Limb (tissue), 2 donors: Measurements from ENCODE around the gene SMAD3.
A peak's percentile ranks its signal among the peaks of the same experiment; 100 is the strongest.
"Not testable (repeated sequence)": the region's sequence is repeated elsewhere in the genome, so short reads cannot be mapped to it uniquely, and the experiment has no call there.

Source experiments
- DNase-seq, 2 donors: peaks; one replicate each; pipeline ENCODE4 v3.0.0-alpha.2; 2016; ENCODE audit errors: extremely low spot score in 2 of 2

Gene SMAD3

GRCh38 chr15:67062369-67062985 is 2.9 kb upstream of the SMAD3 start:
- no peak for DNase-seq

DNA sequence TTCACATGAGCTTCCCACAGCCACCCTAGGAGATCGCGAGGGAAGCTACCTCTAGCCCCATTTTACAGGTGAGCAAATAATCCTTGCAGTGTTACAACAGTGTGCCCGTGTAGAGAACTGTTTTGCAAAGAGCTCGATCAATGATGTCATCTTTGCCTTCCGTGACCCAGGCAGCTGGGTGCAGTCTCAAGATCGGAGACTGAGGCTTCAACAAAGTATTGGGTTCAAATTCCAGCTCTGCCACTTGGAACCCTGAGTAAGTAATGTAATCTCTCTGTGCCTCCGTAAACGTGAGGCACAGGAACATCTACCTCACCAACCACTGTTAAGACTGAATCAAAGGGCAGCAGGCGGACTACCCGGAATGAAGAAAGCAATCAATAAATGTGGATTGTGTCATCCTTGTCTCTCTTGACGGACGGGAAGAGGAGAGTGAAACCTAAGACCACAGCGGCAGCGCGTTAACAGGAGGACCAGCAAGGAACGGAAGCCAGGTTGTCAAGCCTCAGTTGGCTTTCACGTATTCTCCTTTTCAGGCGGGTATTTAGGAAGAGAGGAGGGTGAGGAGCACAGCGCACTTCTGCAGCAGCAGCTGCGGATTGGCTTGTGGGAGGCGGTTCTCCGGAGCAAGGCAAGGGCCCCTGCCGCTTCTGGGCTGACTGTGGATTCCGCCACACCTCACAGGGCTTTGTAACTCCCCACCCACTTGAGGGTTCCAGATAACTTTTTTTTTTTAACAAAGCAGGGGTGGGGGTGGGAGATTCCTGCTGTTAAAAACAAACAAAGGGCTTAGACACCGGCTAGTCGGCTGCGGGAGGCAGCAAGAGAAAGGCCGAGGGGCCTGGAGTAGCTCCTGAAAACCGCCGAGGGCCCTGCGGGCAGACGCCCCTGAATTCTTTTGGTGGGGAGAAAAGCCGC is 1.5 kb upstream of the SMAD3 start:
- DNase-seq: peak; percentile 58 to 63

- DNase-seq: no peak
Measured at GRCh38 chr15:67064607-67065530, 533 bp upstream of the SMAD3 start.

DNA sequence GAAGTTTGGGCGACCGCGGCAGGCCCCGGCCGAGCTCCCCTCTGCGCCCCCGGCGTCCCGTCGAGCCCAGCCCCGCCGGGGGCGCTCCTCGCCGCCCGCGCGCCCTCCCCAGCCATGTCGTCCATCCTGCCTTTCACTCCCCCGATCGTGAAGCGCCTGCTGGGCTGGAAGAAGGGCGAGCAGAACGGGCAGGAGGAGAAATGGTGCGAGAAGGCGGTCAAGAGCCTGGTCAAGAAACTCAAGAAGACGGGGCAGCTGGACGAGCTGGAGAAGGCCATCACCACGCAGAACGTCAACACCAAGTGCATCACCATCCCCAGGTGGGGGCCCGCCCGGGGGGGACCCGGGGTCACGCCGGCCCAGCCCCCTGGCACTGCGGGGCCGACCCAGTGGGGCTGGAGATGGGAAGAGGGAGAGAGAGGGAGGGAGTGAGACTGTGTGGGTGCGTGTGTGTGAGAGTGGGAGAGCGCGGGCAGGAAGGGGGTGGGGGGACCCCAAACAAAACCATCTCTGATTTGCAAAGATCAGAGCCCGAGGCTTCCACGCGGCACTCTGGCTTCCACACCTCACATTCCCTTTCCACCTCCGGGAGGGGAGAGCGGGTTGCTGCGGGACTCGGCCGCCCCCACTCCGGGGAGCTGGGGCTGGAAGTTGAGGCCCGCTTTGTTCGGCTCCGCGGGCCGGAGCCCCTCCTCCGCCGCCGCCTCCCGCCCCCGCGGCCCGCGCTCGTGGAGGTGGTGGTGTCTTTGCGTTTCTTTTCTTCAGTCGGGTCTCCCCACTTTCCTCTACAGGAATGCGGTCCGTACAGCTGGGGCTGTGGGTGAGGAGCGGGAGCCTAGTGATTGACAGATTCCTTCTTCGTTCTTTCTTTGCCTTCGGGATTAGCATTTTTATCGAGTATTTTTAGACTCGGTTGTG is 898 bp downstream of the SMAD3 start:
- DNase-seq: peak in 1 of 2 donors; percentile 70

GRCh38 chr15:67066959-67067853 is 1.8 kb downstream of the SMAD3 start:
- DNase-seq: peak in 1 of 2 donors; percentile 61

DNA sequence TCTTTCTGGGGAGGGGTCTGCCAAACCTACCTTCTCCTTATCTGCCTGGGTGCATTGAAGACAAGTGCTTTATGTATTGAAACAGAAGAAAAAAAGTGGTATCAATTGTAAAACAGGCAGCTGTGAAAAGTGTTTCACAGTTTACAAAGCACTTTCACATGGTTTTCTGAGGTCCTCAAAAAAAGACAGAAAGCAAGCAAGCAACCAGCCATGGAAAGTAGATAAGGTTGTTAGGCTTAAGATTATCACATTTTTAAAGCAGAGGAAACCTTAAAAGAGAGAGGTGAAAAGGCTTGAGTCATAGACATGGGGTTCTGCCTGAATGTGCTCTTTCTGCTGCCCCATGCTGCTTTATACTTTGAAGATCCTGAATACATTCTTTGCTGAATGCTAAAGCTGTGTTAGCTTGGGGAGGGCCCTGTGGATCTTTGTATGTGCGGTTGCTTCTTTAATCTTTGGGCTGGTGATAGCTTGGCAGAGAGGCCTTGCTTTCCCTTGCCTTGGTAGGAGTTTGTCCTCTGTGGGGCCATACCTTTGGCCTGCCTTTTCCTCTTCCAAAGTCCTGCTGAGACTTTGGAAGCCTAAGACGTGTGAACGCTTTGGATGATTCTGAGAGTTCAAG is 2.6 kb downstream of the SMAD3 start:
- no peak for DNase-seq

- no peak for DNase-seq
Measured at GRCh38 chr15:67068710-67069400, 3.5 kb downstream of the SMAD3 start.

DNA sequence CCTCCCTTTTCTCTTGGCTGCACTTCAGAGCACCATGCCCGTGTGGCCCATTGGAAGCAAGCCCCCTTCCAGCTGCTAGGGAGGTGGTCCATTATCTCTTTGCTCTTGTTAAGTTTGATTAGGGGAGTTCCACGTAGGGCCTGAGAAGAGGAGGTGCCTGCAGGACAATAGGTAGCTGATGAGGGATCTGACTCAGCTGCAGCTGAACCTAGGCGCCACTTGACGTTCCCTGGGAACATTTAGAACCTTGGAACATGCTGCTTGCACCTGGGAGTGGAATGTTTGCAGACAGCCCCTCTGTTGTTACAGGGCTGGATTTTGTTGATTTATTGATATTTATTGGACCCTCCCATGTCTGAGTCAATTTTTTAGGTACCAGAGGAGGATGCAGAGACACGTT is 4.7 kb downstream of the SMAD3 start:
- no peak for DNase-seq

GRCh38 chr15:67070892-67071664 is 5.7 kb downstream of the SMAD3 start:
- no peak for DNase-seq

- DNase-seq: no peak
Measured at GRCh38 chr15:67072442-67072841, 7.0 kb downstream of the SMAD3 start.

DNA sequence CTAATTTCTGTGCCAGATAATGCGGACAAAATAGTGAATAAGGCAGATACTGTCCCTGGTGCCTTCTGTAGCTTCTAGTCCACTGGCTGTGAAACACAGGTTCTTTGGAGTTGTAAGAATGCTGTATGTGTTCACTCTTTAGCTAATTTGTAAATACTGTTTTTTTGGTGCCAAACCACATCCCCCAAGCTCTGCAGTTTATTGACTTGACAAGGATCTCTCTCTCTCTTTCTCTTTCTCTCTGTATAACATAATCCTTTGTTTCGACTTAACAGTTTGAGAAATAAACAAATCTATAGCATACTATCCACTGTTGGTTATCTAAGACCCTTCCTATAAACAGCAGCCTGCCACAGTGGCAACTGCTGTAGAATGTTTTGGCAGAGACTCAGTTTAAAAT is 7.6 kb downstream of the SMAD3 start:
- no peak for DNase-seq

DNA sequence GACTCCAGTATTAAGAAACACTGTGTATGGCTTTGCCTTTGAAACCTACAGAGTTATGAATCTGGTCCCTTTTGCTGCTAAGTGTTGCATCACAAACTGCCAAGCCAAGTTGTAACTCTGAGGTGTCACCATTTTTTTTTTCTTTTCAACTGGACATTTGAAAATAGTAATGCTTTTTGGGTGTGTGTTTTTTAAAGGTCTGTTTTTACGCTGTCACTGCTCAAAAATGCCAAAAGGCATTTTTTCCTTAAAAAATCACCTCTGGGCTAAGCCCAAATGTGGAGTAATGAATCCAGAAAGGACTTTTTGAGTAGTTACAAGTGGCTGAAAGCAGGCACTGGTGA is 9.5 kb downstream of the SMAD3 start:
- DNase-seq: no peak

- DNase-seq: not testable (repeated sequence)
Measured at GRCh38 chr15:67075555-67076135, 10.2 kb downstream of the SMAD3 start.

DNA sequence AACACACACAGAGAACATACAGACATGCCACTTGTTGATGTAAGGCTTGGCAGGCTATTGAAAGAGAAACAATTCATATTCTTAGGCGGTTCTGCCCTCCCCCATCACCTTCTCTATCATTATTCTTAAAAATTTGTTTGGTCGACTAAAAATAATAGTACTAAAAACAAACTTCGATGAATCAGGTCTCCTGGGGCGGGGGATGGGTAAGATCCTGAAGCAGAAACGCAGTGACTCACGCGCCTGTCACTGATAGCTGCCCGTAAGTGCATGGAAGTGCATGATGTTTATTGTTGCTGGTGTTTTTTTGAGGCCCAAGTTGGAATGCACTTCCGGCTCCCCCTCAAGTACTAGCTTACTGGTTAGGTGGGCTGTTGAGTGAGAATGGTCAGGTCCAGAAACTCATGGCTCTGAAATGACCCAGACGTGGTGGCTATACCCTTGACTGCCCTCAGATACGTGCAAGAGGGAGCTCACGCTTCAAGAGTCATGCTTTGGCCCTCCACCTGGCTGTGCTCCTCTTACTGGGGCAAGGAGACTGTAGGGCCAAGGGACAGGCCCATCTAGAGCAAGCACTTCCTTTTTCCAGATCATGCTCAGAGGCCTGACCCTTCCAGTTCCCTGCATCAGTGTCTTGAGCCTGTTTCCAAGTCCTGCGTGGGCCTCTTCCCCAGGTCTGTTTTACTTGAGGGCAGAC is 10.9 kb downstream of the SMAD3 start:
- no peak for DNase-seq

- DNase-seq: no peak
Measured at GRCh38 chr15:67077641-67078215, 12.3 kb downstream of the SMAD3 start.

DNA sequence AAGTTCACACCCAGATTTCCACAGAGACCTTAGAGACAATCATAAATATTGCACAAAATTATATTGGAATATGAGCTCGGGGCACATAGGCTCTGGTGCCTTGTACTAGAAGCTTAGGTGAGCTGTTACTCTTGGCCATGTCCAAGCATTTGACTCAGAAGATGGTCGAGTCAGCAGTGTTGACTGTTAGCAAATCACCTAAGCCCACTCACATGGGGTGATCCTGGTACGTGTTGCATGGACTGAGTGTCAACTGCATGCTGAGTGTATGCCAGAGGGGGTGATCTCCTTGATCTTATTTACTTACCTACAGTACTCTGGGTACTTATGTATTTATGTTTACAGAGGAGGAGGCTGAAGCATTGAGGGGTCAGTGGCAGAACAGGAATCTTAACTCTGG is 14.0 kb downstream of the SMAD3 start:
- no peak for DNase-seq
